ENCODE data around the gene TRIM32.

- TF ChIP-seq POLR2A (IDR thresholded peaks at IDR 0.05) (no peak), EP300 (IDR thresholded peaks at IDR 0.05) (no peak)
- TF ChIP-seq, protein P1, sequence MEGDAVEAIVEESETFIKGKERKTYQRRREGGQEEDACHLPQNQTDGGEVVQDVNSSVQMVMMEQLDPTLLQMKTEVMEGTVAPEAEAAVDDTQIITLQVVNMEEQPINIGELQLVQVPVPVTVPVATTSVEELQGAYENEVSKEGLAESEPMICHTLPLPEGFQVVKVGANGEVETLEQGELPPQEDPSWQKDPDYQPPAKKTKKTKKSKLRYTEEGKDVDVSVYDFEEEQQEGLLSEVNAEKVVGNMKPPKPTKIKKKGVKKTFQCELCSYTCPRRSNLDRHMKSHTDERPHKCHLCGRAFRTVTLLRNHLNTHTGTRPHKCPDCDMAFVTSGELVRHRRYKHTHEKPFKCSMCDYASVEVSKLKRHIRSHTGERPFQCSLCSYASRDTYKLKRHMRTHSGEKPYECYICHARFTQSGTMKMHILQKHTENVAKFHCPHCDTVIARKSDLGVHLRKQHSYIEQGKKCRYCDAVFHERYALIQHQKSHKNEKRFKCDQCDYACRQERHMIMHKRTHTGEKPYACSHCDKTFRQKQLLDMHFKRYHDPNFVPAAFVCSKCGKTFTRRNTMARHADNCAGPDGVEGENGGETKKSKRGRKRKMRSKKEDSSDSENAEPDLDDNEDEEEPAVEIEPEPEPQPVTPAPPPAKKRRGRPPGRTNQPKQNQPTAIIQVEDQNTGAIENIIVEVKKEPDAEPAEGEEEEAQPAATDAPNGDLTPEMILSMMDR (IDR thresholded peaks at IDR 0.05): no peak
These were observed 47.8 kb upstream of the TRIM32 start for GRCh38 chr9:116639251-116639741.

All from upper lobe of left lung (tissue), 4 donors.